GM18517 (cell line): Measurements from ENCODE around the gene DRG2.

Experiments
- ATAC-seq: cut with Tn5 transposase; IDR thresholded peaks from one replicate; pipeline ENCODE4 v1.9.1; 2021; ENCODE audit warnings: mild to moderate bottlenecking, moderate library complexity; ENCODE audit not compliant: unreplicated experiment

DRG2 gene

GRCh38 chr17:18074566-18075272, 13.0 kb upstream of the DRG2 start:
- ATAC-seq, result no peak

GRCh38 chr17:18076936-18077335, 10.8 kb upstream of the DRG2 start:
- no peak for ATAC-seq

GRCh38 chr17:18079543-18079942, 8.2 kb upstream of the DRG2 start:
- no peak for ATAC-seq

GRCh38 chr17:18084256-18084655, 3.5 kb upstream of the DRG2 start:
- no peak for ATAC-seq

- no peak for ATAC-seq
Observed at GRCh38 chr17:18089613-18090012, 1.9 kb downstream of the DRG2 start.

- ATAC-seq, result no peak
Observed at GRCh38 chr17:18093616-18094408, 6.1 kb downstream of the DRG2 start.

GRCh38 chr17:18094409-18094807, 6.7 kb downstream of the DRG2 start:
- no peak for ATAC-seq

GRCh38 chr17:18099516-18099915, 11.8 kb downstream of the DRG2 start:
- no peak for ATAC-seq

GRCh38 chr17:18100616-18101015, 12.9 kb downstream of the DRG2 start:
- ATAC-seq, result no peak

- no peak for ATAC-seq
Observed at GRCh38 chr17:18101828-18102227, 14.1 kb downstream of the DRG2 start.

GRCh38 chr17:18102640-18103039, 14.9 kb downstream of the DRG2 start:
- no peak for ATAC-seq

- no peak for ATAC-seq
Observed at GRCh38 chr17:18105027-18105426, 17.3 kb downstream of the DRG2 start.

GRCh38 chr17:18105595-18105994, 17.8 kb downstream of the DRG2 start:
- no peak for ATAC-seq

GRCh38 chr17:18106211-18106610, 18.5 kb downstream of the DRG2 start:
- ATAC-seq, result no peak

GRCh38 chr17:18107061-18107790, 19.5 kb downstream of the DRG2 start:
- no peak for ATAC-seq

- no peak for ATAC-seq
Observed at GRCh38 chr17:18107971-18108370, 20.2 kb downstream of the DRG2 start.

GRCh38 chr17:18108401-18109312, 20.9 kb downstream of the DRG2 start, which contains the start of gene MYO15A:
Gene MYO15A, plus strand, starts transcription at chr17:18108756. Its CDS starts 10,045 bp downstream, at chr17:18118801.
- no peak for ATAC-seq

GRCh38 chr17:18109935-18110485, 22.3 kb downstream of the DRG2 start:
- ATAC-seq, result no peak

- no peak for ATAC-seq
Observed at GRCh38 chr17:18110636-18111145, 22.9 kb downstream of the DRG2 start.
